CD4-positive, alpha-beta T cell (primary cell): ENCODE results near the gene FAM219A. TPM values are rescaled to one million over a fixed set of nuclear protein-coding genes. Genes with fewer than 3 reads are reported as not detected.

Experiments used
- ATAC-seq: fragments of 200-7000 bp; cut with Tn5 transposase; one replicate; pipeline ENCODE4 v1.10.0; 2022; ENCODE audit warnings: mild to moderate bottlenecking; ENCODE audit not compliant: poor library complexity
- CTCF ChIA-PET: fragments of 350-600 bp; sonication (Branson Sonifier 250); formaldehyde crosslinking; loops from one replicate; lab custom pipeline; 2021; ENCODE audit warnings: antibody characterized with exemption, inconsistent platforms; lab: Charles Lee
- POLR2A ChIA-PET: fragments of 350-600 bp; sonication (Branson Sonifier 250); formaldehyde crosslinking; loops from one replicate; lab custom pipeline; 2021; ENCODE audit warnings: antibody characterized with exemption, inconsistent platforms; lab: Charles Lee
- DNase-seq, 14 experiments: peaks; one replicate each; pipeline ENCODE4 v3.0.0-alpha.2; 2013 to 2020; ENCODE audit warnings: mixed read lengths in 2 of 14
- H3K27ac ChIP-seq, 2 donors: one replicate each; pipeline versions ENCODE4 v1.5.1 to v1.7.0; 2013; ENCODE audit warnings: low read length in 2 of 2, low read depth in 1 of 2, mild to moderate bottlenecking in 1 of 2
- H3K27me3 ChIP-seq, 2 experiments: 1 replicate in 1 of 2; 2 replicates in 1 of 2; pipeline versions ENCODE4 v1.6.1 to v1.7.0; 2013; ENCODE audit warnings: low read length in 2 of 2, control low read depth in 1 of 2, mild to moderate bottlenecking in 1 of 2, moderate library complexity in 1 of 2; ENCODE audit not compliant: insufficient read depth in 2 of 2, control insufficient read depth in 1 of 2
- H3K36me3 ChIP-seq: one replicate; pipeline ENCODE4 v1.6.1; 2013; ENCODE audit warnings: low read length, control low read depth; ENCODE audit not compliant: insufficient read depth
- H3K4me1 ChIP-seq: one replicate; pipeline ENCODE4 v1.6.1; 2013; ENCODE audit warnings: low read length, control low read depth; ENCODE audit not compliant: insufficient read depth
- H3K4me3 ChIP-seq: one replicate; pipeline ENCODE4 v1.5.1; 2013; ENCODE audit warnings: mild to moderate bottlenecking, low read length, moderate library complexity
- H3K9me3 ChIP-seq, 2 experiments: 1 replicate in 1 of 2; 2 replicates in 1 of 2; pipeline versions ENCODE4 v1.6.1 to v1.7.0; 2013; ENCODE audit warnings: low read length in 2 of 2, mild to moderate bottlenecking in 2 of 2, control low read depth in 1 of 2, moderate library complexity in 1 of 2; ENCODE audit not compliant: control insufficient read depth in 1 of 2, insufficient read depth in 1 of 2
- H3K27ac Mint-ChIP-seq: one replicate; pipeline ENCODE4 v1.8.0; 2020; ENCODE audit warnings: mixed read lengths
- H3K27me3 Mint-ChIP-seq: one replicate; pipeline ENCODE4 v1.8.0; 2021; ENCODE audit warnings: mixed read lengths
- H3K36me3 Mint-ChIP-seq: one replicate; pipeline ENCODE4 v1.8.0; 2021; ENCODE audit warnings: low read depth, mixed read lengths
- H3K4me1 Mint-ChIP-seq: one replicate; pipeline ENCODE4 v1.8.0; 2021; ENCODE audit warnings: low read depth, mixed read lengths
- H3K4me3 Mint-ChIP-seq: one replicate; pipeline ENCODE4 v1.8.0; 2020; ENCODE audit warnings: mild to moderate bottlenecking, mixed read lengths
- H3K9me3 Mint-ChIP-seq: one replicate; pipeline ENCODE4 v1.8.0; 2020; ENCODE audit warnings: mixed read lengths
- intact Hi-C, 2 experiments: fragments of 100-400 bp; cut with DNase I in 1 of 2; cut with micrococcal nuclease in 1 of 2; formaldehyde crosslinking; loops; one replicate each; pipeline versions ENCODE4 v1.15.1 to v1.9.0; 2023 to 2025; cut with DNase I, micrococcal nuclease
- total RNA-seq, 174 experiments: library from RNA in 2 of 174; stranded (reverse) in 2 of 174; gene quantifications; one replicate each; pipeline ENCODE4 v1.2.3 and lab custom pipeline; 2021 to 2026
- TF ChIP-seq, protein P1 (sequence below): fragments of 200-600 bp; IDR thresholded peaks from one replicate; pipeline ENCODE4 v1.8.0; 2022; ENCODE audit warnings: antibody characterized with exemption, mild to moderate bottlenecking

FAM219A gene
- total RNA-seq, 2 experiments from 2014 or later: 7.7 to 8.5 TPM

- Mint-ChIP-seq H3K27ac (no peak overlapping the region), H3K9me3 (no peaks in the 10 kb centered on the region), H3K4me3 (no peak overlapping the region), H3K4me1 (no peaks in the 10 kb centered on the region), H3K36me3 (no peaks in the 10 kb centered on the region), H3K27me3 (peaks cover 8% of the 10 kb centered on the region)
- ATAC-seq (no peak), DNase-seq (no peak)
- CTCF ChIA-PET: interaction anchor here (0.7 kb wide), 1 partner anchor 43 kb away, joined by 3 read pairs; no protein-coding TSS in a partner anchor
- Histone ChIP-seq H3K36me3 (no peaks in the 10 kb centered on the region), H3K9me3 (no peaks in the 10 kb centered on the region), H3K4me1 (no peaks in the 10 kb centered on the region), H3K27me3 (peaks cover 0 to 4% of the 10 kb centered on the region in 2 experiments), H3K27ac (no peak overlapping the region), H3K4me3 (no peak overlapping the region)
- POLR2A ChIA-PET: no interaction called here
- intact Hi-C loops: no loop called here
- TF ChIP-seq, protein P1, sequence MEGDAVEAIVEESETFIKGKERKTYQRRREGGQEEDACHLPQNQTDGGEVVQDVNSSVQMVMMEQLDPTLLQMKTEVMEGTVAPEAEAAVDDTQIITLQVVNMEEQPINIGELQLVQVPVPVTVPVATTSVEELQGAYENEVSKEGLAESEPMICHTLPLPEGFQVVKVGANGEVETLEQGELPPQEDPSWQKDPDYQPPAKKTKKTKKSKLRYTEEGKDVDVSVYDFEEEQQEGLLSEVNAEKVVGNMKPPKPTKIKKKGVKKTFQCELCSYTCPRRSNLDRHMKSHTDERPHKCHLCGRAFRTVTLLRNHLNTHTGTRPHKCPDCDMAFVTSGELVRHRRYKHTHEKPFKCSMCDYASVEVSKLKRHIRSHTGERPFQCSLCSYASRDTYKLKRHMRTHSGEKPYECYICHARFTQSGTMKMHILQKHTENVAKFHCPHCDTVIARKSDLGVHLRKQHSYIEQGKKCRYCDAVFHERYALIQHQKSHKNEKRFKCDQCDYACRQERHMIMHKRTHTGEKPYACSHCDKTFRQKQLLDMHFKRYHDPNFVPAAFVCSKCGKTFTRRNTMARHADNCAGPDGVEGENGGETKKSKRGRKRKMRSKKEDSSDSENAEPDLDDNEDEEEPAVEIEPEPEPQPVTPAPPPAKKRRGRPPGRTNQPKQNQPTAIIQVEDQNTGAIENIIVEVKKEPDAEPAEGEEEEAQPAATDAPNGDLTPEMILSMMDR: no peak
Measured at GRCh38 chr9:34477541-34477940, 19.2 kb upstream of the FAM219A start.

DNA sequence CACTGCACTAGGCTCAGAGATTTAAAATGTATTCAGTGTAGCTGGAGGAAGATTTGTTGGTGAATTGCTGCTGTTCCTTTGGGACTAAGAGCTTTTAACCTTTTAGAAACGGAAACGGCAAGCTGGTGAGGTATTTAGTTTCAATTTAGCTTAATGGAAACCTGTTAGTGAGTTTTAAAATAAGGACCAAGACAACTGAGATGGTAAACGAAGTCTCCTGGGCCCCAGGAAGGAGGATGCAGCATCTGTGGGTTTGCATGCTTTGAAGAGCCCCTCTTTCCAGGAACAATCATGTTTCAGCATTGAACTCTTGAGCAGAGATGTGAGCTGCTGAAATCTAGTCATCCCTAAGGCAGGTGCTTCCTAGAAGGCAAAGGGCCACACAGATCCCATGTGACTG, 16.7 kb upstream of the FAM219A start:
- Histone ChIP-seq H3K4me1 (no peaks in the 10 kb centered on the region), H3K27ac (no peak overlapping the region), H3K9me3 (no peaks in the 10 kb centered on the region), H3K4me3 (no peak overlapping the region), H3K36me3 (no peaks in the 10 kb centered on the region), H3K27me3 (peaks cover 0 to 4% of the 10 kb centered on the region in 2 experiments)
- TF ChIP-seq, protein P1: no peak
- Mint-ChIP-seq H3K4me3 (no peak overlapping the region), H3K36me3 (no peaks in the 10 kb centered on the region), H3K9me3 (no peaks in the 10 kb centered on the region), H3K4me1 (no peaks in the 10 kb centered on the region), H3K27ac (no peak overlapping the region), H3K27me3 (peaks cover 8% of the 10 kb centered on the region)
- ATAC-seq: no peak
- CTCF ChIA-PET: no interaction called here
- intact Hi-C loops: no loop called here
- POLR2A ChIA-PET: no interaction called here
- no peak for DNase-seq

- Histone ChIP-seq H3K27me3 (peaks cover 0 to 3% of the 10 kb centered on the region in 2 experiments), H3K4me3 (no peak overlapping the region), H3K9me3 (no peaks in the 10 kb centered on the region), H3K27ac (no peak overlapping the region), H3K36me3 (no peaks in the 10 kb centered on the region), H3K4me1 (no peaks in the 10 kb centered on the region)
- ChIA-PET CTCF (interaction anchor here (0.8 kb wide), 1 partner anchor 11 kb away, joined by 3 read pairs; no protein-coding TSS in a partner anchor), POLR2A (no interaction called here)
- intact Hi-C loops: no loop called here
- Mint-ChIP-seq H3K4me1 (no peaks in the 10 kb centered on the region), H3K4me3 (no peak overlapping the region), H3K36me3 (no peaks in the 10 kb centered on the region), H3K9me3 (no peaks in the 10 kb centered on the region), H3K27me3 (peaks cover 9% of the 10 kb centered on the region), H3K27ac (no peak overlapping the region)
- TF ChIP-seq, protein P1: no peak
- no peak for ATAC-seq
- DNase-seq: no peak
Measured at GRCh38 chr9:34465468-34465867, 7.1 kb upstream of the FAM219A start.
